Stimulated activated CD4-positive, alpha-beta T cell treated with anti-CD3 and anti-CD28 coated beads, Interleukin-4, amount 100 ng/mL, for 48 hours (primary cell): Measurements from ENCODE around the gene SHISA4.
"Not testable (repeated sequence)": the region's sequence is repeated elsewhere in the genome, so short reads cannot be mapped to it uniquely, and the experiment has no call there.

Experiments
- DNase-seq, 2 donors: peaks; one replicate each; pipeline ENCODE4 v3.0.0-alpha.2; 2020; ENCODE audit warnings: low read depth in 2 of 2

Gene SHISA4

GRCh38 chr1:201898240-201898894 lies 9.7 kb downstream of the SHISA4 start:
- DNase-seq: no peak

- no peak for DNase-seq
Measured at GRCh38 chr1:201898992-201899391, 10.3 kb downstream of the SHISA4 start.

- no peak for DNase-seq
Measured at GRCh38 chr1:201899683-201900429, 11.2 kb downstream of the SHISA4 start.

- no peak for DNase-seq
Measured at GRCh38 chr1:201900476-201900875, 11.8 kb downstream of the SHISA4 start.

GRCh38 chr1:201901036-201901435 lies 12.3 kb downstream of the SHISA4 start:
- DNase-seq: not testable (repeated sequence)

GRCh38 chr1:201902198-201902597 lies 13.5 kb downstream of the SHISA4 start:
- no peak for DNase-seq

GRCh38 chr1:201903135-201903534 lies 14.4 kb downstream of the SHISA4 start:
- DNase-seq: no peak

GRCh38 chr1:201904579-201904978 lies 15.9 kb downstream of the SHISA4 start:
- no peak for DNase-seq

- no peak for DNase-seq
Measured at GRCh38 chr1:201905234-201905890, 16.7 kb downstream of the SHISA4 start.

GRCh38 chr1:201906336-201906735 lies 17.6 kb downstream of the SHISA4 start:
- DNase-seq: no peak

- DNase-seq: no peak
Measured at GRCh38 chr1:201907621-201908020, 18.9 kb downstream of the SHISA4 start.

GRCh38 chr1:201911826-201912571 lies 23.3 kb downstream of the SHISA4 start:
- no peak for DNase-seq

- DNase-seq: no peak
Measured at GRCh38 chr1:201912832-201913231, 24.1 kb downstream of the SHISA4 start.

- no peak for DNase-seq
Measured at GRCh38 chr1:201914456-201915235, 25.9 kb downstream of the SHISA4 start.

- no peak for DNase-seq
Measured at GRCh38 chr1:201916649-201917249, 28.1 kb downstream of the SHISA4 start.

GRCh38 chr1:201917362-201918033 lies 28.8 kb downstream of the SHISA4 start:
- DNase-seq: no peak

- no peak for DNase-seq
Measured at GRCh38 chr1:201918343-201918742, 29.6 kb downstream of the SHISA4 start.

GRCh38 chr1:201921952-201922558 lies 33.4 kb downstream of the SHISA4 start:
- no peak for DNase-seq

GRCh38 chr1:201925301-201925567 lies 36.5 kb downstream of the SHISA4 start:
- no peak for DNase-seq

GRCh38 chr1:201925981-201926645 lies 37.4 kb downstream of the SHISA4 start:
- no peak for DNase-seq
